ENCODE measurements around the gene CENPQ.

GRCh38 chr6:49535795-49536194 lies 72.6 kb downstream of the CENPQ start:
- TF ChIP-seq CTCF (conservative IDR thresholded peaks at IDR 0.05; ENCODE audit: low read depth, low read length) = no peak
- no peak for TF ChIP-seq EZH2 (IDR thresholded peaks at IDR 0.05; ENCODE audit: low read length, unreplicated experiment)
